K562 (cell line): ENCODE data around the gene GPC2.

ENCODE experiments used
- CTCF ChIP-seq, 3 experiments: IDR thresholded peaks in 2 of 3; conservative IDR thresholded peaks in 1 of 3; 2 replicates each; pipeline ENCODE4 v1.5.1; 2011 to 2012; ENCODE audit warnings: low read length in 3 of 3, mild to moderate bottlenecking in 3 of 3, control low read depth in 2 of 3, improper control_type of control experiment in 1 of 3, inconsistent platforms in 1 of 3, low read depth in 1 of 3, mixed read lengths in 1 of 3, moderate library complexity in 1 of 3; ENCODE audit not compliant: insufficient read depth in 2 of 3
- EP300 ChIP-seq: IDR thresholded peaks from 2 replicates; pipeline ENCODE4 v1.6.1; 2012; ENCODE audit warnings: low read length, improper control_type of control experiment
- TSHZ1 ChIP-seq: fragments of 250-450 bp; sonication (Bioruptor Pico); IDR thresholded peaks from 2 replicates; pipeline ENCODE4 v1.4.0; 2020; ENCODE audit warnings: mild to moderate bottlenecking, moderate library complexity
- ZKSCAN8 ChIP-seq: fragments of 200-800 bp; sonication (Bioruptor generic); IDR thresholded peaks from 2 replicates; pipeline ENCODE4 v1.6.1; 2016; ENCODE audit warnings: missing genetic modification characterization, missing compliant biosample characterization

GRCh38 chr7:100141555-100141949, 35.6 kb downstream of the GPC2 start:
- TF ChIP-seq ZKSCAN8 (CRISPR knock-in tag) (no peak), CTCF (IDR thresholded peaks at IDR 0.05 in 2 of 3, conservative IDR thresholded peaks at IDR 0.05 in 1 of 3; ENCODE audit: insufficient read depth in 2 of 3, low read depth in 1 of 3, low read length in 3 of 3) (no peak), TSHZ1 (CRISPR knock-in tag) (no peak), EP300 (no peak)
